GM18526 (cell line): ENCODE measurements around the gene NR2E1.

Experiments
- POLR2A ChIP-seq: IDR thresholded peaks from 3 replicates; pipeline ENCODE4 v1.6.1; 2011; ENCODE audit not compliant: insufficient read length; ENCODE audit errors: extremely low read depth

Gene NR2E1

DNA sequence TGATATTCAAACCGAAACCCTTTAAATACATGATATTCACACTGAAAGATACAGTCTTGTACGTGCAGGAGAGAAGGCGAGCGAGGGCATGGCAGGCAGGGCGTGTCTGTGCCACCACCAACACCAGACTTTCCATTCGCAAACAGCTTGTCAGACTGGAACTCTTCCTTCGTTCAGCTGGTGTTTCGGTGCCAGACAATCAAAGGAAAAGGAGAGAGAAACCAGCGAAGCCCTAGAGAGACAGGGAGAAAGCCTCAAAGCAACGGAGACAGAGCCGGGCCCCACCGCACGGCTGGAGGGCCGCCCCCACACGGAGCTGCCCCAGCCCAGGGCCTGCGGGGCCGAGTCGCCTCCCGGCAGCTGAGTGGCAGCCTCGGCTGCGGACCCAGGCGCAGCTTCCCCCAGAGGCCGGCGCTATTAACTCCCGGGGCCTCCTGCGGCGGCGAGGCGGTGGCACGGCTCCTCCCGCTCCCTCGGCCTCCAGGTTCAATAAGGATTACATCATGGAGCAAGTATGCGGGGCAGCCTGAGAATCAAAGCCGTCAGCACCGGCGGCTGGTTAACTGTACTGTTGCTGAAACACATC, 32.1 kb upstream of the NR2E1 start:
- TF ChIP-seq POLR2A, result no peak

DNA sequence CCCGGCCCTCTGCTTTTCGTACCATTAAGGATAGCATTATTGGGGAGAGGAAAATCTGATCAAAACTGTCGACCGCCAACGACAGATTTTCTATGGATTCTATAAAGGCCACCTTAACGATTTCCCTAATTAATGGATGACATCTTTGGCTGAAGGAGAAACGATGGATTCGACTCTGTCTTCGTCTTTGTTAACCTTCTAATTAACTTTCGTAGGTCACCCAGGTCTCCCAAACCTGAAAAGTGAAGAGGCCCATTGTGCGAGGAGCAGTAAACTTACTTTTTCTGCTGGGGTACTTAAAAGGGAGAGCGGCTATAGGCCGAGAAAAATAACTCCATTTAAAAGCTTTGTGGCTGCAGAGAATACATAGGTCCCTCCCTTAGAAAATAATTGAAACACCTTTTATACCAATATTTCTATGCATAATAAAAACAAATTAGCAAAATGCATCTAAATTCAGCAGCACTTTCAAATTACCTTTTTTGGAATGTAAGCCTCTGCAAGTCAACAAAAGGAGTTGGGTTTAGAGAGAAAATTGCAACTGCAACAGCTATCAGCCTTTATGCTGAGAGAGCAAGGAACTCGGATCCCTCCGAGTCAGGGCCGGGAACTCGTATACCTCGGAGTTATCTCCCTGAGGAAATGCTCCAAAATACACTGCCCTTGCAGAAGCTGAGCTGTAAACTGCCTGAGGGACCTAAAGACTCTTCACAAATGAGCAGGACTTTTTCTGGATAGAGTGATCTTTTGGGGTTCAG, 31.4 kb upstream of the NR2E1 start:
- TF ChIP-seq POLR2A, result no peak

- TF ChIP-seq POLR2A, result no peak
Measured at GRCh38 chr6:108142240-108142639, 23.6 kb upstream of the NR2E1 start.

GRCh38 chr6:108145639-108146038, 20.2 kb upstream of the NR2E1 start:
- no peak for TF ChIP-seq POLR2A

DNA sequence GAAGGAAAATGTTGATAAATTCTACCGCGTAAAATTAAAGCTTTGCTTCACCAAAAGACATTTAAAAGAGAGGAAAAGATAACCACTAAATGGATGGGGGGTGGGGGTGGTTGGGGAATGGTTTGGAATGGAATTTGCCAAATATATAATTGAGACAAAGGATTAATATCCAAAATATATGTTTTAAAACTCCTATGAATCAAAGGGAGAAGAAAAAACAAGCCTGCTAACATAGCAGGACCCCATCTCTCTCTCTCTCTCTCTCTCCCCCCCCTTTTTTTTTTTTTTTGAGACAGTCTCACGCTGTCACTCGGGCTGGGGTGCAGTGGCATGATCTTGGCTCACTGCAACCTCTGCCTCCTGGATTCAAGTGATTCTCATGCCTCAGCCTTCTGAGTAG, 13.4 kb upstream of the NR2E1 start:
- TF ChIP-seq POLR2A, result no peak

DNA sequence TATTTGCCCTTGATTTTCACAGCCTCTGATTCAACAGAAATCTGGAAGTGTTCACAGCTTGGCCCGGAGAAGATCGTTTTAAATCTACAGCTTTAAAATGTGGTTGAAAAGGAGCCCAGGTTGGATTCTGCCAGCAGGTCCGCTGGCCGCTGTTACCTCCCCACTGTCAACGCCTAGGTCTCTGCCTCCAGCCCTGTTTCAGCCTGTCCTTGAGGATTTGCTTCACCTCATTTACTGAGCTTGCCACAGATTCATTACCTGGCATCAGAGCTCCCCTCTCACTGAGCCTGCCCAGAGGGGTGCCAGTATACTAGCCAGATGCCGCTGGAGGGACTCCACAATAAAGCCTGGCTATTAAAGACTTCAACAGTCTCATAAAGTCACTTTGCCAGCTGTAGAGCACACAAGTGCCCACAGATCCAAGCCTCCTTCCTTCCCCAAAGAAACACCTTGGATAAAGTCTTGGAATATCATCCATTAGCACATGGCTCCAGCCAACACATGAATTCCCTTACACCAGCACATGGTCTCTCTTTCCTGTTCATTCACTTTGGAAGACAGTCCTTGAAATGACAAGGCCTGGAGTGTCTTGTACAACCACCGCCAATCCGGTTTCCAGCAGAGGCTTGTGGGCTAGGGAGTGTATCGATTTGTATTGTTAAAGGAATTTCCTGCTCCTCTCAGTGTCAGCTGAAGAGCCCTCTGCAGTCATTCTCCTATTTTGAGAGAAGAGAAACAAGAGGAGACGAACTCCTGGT, 9.5 kb upstream of the NR2E1 start:
- TF ChIP-seq POLR2A, result no peak

- TF ChIP-seq POLR2A, result no peak
Measured at GRCh38 chr6:108156938-108157233, 8.9 kb upstream of the NR2E1 start.

- no peak for TF ChIP-seq POLR2A
Measured at GRCh38 chr6:108157234-108157980, 8.4 kb upstream of the NR2E1 start.

DNA sequence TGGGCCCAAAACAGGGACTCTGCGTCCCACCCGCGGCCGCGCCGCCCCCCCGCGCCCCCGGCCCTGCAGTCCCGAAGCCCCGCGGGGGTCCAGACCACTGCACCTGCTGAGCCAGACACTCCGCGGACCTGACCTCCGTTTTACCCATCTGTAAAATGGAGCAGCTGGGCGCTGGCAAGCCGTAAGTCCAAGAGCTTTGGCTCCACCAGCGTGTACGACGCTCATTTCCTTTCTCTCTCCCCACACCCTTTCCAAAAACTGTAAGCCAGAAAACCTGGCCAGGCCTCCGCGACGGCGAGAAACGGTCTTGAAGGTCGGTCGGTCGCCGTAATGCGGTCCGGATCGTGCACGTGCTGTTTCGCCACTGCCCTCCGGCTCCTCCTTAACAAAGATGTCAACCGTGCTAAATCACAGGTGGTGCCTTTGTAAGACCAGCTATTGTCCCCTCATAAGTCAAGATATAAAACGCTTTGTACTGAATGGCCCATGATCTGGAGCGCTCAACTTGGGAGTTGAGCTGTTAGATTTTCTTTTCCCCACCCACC, 7.8 kb upstream of the NR2E1 start:
- TF ChIP-seq POLR2A, result no peak

GRCh38 chr6:108159981-108160380, 5.8 kb upstream of the NR2E1 start:
- no peak for TF ChIP-seq POLR2A

- TF ChIP-seq POLR2A, result no peak
Measured at GRCh38 chr6:108161724-108162282, 4.0 kb upstream of the NR2E1 start.

- TF ChIP-seq POLR2A, result no peak
Measured at GRCh38 chr6:108163267-108163643, 2.6 kb upstream of the NR2E1 start.

DNA sequence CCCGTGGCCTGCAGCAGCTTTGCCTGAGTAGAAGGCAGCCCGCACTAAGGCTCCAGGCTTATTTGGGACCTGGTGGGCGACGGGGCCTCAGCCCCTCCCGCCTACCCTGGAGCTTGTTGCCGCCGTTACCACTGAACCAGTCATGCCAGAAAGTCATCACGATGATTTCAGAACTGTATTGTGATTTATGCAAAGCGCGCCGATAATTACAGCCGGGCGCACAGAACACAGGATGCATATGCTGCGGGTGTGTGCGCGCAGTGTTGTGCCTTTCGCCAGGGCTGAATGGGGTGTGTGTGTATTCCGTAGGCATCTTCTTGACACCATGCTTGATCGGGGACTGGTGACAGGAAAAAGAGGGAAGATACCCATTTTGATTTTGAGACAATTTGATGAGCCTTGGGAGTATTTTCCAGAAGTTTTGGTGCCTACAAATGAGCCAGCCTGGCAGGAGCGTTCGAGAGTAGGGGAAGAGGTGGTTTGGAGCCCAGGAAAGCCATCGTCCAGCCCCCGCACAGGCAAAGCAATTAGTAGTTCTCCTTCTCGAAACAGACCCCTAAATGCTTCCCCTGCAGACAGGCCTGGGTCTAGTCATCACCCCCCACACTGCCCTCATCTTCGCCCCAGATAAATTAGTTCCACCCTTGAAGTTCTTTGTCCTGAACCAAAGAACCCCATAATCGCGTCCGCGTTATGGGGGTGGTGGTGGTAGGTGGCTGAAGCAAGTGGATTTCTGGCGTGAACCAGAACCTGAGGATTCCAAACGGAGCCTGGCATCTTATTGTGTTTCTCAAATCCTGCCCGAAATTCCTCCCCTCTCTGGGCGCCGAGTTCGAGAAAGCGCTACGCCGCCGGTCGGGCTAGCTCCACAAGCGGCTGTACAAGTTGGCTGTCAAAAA, 1.9 kb upstream of the NR2E1 start:
- no peak for TF ChIP-seq POLR2A

GRCh38 chr6:108164543-108164814, 1.3 kb upstream of the NR2E1 start:
- TF ChIP-seq POLR2A, result no peak

DNA sequence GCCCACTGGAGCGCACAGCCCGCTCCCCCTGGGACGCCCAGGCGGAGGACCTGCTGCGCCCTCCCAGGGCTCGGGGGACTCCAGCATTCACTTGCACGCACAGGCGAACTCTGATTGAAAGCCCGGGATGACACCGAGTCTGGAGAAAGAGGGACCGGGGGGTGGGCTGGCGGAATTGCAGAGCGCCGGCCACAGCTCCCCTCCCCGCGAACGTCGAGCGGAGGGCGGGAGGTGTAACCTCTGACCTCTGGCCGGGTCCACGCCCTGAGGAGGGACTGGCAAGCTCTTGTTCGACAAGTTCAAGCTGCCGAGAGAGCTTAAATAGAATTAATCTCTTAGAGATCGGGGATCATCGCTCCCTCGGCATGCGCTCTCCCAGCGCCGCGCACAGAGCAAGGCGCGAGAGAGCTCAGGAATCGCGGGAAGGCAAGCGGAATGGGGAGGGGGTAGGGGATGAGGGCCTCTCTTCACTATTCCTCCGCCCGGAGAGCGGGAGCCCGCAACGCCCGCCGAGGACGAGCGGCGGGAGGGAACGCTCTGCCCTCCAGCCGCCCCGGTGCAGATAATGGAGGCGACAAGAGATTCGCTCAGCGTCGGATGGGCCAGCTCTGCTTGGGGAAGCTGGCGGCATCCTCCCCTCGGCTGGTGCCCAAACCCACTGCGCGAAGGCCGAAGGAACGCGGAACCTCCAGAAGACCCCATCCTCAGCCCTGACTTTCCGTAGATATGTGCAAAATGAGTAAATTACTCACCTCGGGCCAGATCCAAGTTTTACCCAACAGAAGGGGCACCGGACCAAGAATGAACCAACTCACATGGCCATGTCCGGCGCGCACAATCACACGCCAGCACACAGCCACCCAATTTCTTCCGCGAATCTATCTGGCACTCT, 761 bp upstream of the NR2E1 start:
- no peak for TF ChIP-seq POLR2A
